ENCODE data around the gene SEPTIN5.
"Not testable (repeated sequence)": the region's sequence is repeated elsewhere in the genome, so short reads cannot be mapped to it uniquely, and the experiment has no call there.

SEPTIN5 gene

GRCh38 chr22:19714312-19715187 is at the start of gene SEPTIN5:
Gene SEPTIN5 (plus strand): TSS chr22:19714503. CDS start chr22:19714589, 86 bp downstream.
- no peak for DNase-seq (ENCODE audit: low spot score)

GRCh38 chr22:19664951-19665783 is 49.1 kb upstream of the SEPTIN5 start:
- no peak for DNase-seq (ENCODE audit: low spot score)

GRCh38 chr22:19665784-19666672 is 48.3 kb upstream of the SEPTIN5 start:
- DNase-seq (ENCODE audit: low spot score) = no peak

GRCh38 chr22:19666673-19667593 is 47.4 kb upstream of the SEPTIN5 start:
- DNase-seq (ENCODE audit: low spot score) = no peak

GRCh38 chr22:19667872-19668740 is 46.2 kb upstream of the SEPTIN5 start:
- DNase-seq (ENCODE audit: low spot score) = no peak

- no peak for DNase-seq (ENCODE audit: low spot score)
Observed at GRCh38 chr22:19668748-19669147, 45.6 kb upstream of the SEPTIN5 start.

- no peak for DNase-seq (ENCODE audit: low spot score)
Observed at GRCh38 chr22:19669570-19669969, 44.7 kb upstream of the SEPTIN5 start.

GRCh38 chr22:19671316-19671715 is 43.0 kb upstream of the SEPTIN5 start:
- no peak for DNase-seq (ENCODE audit: low spot score)

GRCh38 chr22:19672054-19672776 is 42.1 kb upstream of the SEPTIN5 start:
- DNase-seq (ENCODE audit: low spot score) = no peak

GRCh38 chr22:19673660-19674059 is 40.6 kb upstream of the SEPTIN5 start:
- no peak for DNase-seq (ENCODE audit: low spot score)

GRCh38 chr22:19674129-19674928 is 40.0 kb upstream of the SEPTIN5 start:
- no peak for DNase-seq (ENCODE audit: low spot score)

GRCh38 chr22:19674929-19675253 is 39.4 kb upstream of the SEPTIN5 start:
- no peak for DNase-seq (ENCODE audit: low spot score)

GRCh38 chr22:19675428-19675827 is 38.9 kb upstream of the SEPTIN5 start:
- DNase-seq (ENCODE audit: low spot score) = no peak

- not testable (repeated sequence) for DNase-seq (ENCODE audit: low spot score)
Observed at GRCh38 chr22:19676437-19676836, 37.9 kb upstream of the SEPTIN5 start.

GRCh38 chr22:19678949-19679521 is 35.3 kb upstream of the SEPTIN5 start:
- DNase-seq (ENCODE audit: low spot score) = no peak

- peak; percentile 16 for DNase-seq (ENCODE audit: low spot score)
Observed at GRCh38 chr22:19679522-19680101, 34.7 kb upstream of the SEPTIN5 start.

- DNase-seq (ENCODE audit: low spot score) = no peak
Observed at GRCh38 chr22:19680287-19680881, 33.9 kb upstream of the SEPTIN5 start.

All from CD4-positive, alpha-beta T cell treated with Interleukin-6 at 100 ng/mL for 8 hours (primary cell).